GM12872 (cell line): ENCODE data around the gene TBC1D21.

Experiments used
- TF ChIP-seq, protein P1 (sequence below): IDR thresholded peaks from 3 replicates; pipeline ENCODE4 v1.5.1; 2011; ENCODE audit warnings: low read depth, mild to moderate bottlenecking, low read length, moderate library complexity; ENCODE audit not compliant: insufficient read depth

The TBC1D21 gene

DNA sequence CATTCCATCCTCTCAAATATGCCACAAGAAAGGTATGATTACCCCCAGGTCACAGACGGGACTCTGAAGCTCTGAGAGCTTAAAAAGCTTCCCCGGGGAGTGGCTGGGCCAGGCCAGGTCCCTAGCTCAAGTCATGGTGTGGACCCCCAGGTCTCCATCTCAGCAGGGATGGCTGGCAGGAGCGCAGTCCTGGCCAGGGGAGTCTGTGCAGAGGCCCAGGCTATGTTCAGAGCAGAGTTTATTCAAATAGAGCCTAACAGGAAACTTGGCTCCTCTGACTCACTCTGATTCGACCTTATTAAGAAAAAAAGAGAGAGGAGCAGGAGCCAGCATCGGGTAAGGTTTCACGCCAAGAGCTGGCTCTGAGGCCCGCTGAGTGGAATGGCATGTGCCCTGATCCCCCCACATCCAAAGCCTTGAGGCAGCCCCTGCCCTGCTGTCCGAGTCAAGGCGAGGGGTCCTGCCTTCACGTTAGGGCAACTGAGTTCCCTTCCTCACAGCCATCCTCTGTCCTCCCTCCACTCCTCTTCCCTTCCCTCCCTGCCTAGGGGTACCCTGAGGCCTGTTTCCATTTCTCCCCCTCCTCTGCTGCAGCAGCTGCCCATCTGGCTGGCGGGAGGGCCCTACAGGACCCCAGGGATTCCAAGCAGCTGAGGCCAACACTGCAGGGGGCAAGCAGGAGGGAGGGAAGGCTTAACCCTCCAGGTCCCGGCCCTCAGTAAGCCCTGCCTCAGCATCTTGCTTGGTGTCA lies 51.0 kb downstream of the TBC1D21 start:
- TF ChIP-seq, protein P1, sequence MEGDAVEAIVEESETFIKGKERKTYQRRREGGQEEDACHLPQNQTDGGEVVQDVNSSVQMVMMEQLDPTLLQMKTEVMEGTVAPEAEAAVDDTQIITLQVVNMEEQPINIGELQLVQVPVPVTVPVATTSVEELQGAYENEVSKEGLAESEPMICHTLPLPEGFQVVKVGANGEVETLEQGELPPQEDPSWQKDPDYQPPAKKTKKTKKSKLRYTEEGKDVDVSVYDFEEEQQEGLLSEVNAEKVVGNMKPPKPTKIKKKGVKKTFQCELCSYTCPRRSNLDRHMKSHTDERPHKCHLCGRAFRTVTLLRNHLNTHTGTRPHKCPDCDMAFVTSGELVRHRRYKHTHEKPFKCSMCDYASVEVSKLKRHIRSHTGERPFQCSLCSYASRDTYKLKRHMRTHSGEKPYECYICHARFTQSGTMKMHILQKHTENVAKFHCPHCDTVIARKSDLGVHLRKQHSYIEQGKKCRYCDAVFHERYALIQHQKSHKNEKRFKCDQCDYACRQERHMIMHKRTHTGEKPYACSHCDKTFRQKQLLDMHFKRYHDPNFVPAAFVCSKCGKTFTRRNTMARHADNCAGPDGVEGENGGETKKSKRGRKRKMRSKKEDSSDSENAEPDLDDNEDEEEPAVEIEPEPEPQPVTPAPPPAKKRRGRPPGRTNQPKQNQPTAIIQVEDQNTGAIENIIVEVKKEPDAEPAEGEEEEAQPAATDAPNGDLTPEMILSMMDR = no peak

GRCh38 chr15:73925848-73926218 lies 52.5 kb downstream of the TBC1D21 start:
- TF ChIP-seq, protein P1 = no peak

DNA sequence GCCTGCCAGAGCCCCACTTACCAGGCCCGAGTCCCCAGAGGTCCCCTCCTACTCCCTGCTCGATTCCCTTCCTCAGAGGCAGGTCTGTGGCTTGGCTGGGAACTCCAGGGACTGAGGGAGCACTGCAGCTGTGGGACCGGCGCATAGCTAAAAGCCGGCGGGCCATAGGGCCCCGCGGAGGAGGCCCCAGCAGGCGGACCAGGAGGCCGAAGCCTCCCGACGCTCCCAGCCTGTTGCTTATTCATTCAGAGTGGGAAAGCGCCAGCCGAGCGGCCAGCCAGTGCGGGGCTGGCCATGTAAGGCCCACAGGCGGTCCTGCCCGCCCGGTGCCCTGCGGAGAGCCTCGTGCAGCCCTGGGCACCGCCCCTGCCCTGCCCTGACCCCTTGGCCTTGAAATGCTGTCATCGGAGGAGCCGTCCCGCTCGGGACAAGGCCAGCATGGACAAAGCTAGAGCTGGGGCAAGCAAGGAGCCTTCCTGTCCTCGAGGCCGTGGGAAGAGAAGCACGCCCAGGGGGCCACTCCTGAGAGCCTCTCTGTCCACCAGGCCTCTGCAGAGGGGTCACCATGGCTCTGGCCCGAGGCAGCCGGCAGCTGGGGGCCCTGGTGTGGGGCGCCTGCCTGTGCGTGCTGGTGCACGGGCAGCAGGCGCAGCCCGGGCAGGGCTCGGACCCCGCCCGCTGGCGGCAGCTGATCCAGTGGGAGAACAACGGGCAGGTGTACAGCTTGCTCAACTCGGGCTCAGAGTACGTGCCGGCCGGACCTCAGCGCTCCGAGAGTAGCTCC lies 53.0 kb downstream of the TBC1D21 start, which contains the start of gene LOXL1:
TSS of gene LOXL1 (plus strand) at position 244 of the 784 bp plus-strand sequence. CDS start at position 566, 322 bp downstream.
- TF ChIP-seq, protein P1 = no peak

DNA sequence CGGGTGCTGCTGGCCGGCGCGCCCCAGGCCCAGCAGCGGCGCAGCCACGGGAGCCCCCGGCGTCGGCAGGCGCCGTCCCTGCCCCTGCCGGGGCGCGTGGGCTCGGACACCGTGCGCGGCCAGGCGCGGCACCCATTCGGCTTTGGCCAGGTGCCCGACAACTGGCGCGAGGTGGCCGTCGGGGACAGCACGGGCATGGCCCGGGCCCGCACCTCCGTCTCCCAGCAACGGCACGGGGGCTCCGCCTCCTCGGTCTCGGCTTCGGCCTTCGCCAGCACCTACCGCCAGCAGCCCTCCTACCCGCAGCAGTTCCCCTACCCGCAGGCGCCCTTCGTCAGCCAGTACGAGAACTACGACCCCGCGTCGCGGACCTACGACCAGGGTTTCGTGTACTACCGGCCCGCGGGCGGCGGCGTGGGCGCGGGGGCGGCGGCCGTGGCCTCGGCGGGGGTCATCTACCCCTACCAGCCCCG lies 53.7 kb downstream of the TBC1D21 start:
- TF ChIP-seq, protein P1 = no peak

GRCh38 chr15:73927476-73928240 lies 54.3 kb downstream of the TBC1D21 start:
- TF ChIP-seq, protein P1 = no peak; the same call in 1 of the 3 replicates

GRCh38 chr15:73928241-73928579 lies 54.8 kb downstream of the TBC1D21 start:
- TF ChIP-seq, protein P1 = no peak
